GM21515 (cell line): ENCODE data around the gene ERP44.
A peak's percentile ranks its signal among the peaks of the same experiment; 100 is the strongest.
"Not testable (repeated sequence)": the region's sequence is repeated elsewhere in the genome, so short reads cannot be mapped to it uniquely, and the experiment has no call there.

Experiments used
- ATAC-seq: cut with Tn5 transposase; IDR thresholded peaks from one replicate; pipeline ENCODE4 v1.9.1; 2021; ENCODE audit not compliant: unreplicated experiment

The ERP44 gene

DNA sequence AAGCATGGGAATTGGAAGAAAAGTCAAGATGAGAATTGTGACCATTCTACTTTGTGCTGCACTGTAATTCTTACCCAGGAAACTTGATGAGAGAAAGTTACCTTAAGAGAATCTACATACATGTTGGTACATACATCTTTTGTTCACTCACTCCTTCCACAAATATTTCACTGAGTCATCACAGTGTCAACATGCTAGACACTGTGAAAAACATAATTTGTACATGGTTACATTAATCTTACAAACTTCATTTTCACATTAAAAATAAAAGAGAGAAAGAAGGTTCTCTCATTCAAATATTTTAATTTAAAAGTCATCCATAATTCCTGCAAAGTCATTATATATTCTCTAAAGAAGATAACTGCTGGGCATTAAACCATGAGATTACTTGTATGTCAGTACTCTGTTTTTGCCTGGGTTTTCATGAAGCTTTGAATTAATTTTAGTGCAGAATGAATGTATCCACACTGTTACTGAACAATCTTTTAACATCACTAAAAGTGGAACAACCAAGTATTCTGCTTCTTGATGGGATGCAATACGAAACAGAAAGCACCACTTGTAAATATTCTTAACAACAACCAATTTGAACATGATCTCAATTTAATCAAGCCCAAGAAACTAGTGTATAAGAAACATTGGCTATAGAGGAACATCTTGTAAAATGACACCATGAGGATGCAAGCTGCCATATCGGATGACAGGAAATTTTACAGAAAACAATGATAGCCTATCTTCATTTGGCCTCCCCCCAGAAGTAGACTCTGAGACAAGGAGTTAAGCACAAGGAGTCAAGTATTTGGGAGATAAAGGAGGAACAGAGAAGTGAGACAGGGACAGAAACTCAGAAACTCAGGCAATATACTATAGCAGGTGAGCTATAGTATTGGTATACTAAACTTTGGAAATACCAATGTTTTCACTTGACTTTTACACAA lies 28.4 kb downstream of the ERP44 start:
- no peak for ATAC-seq

DNA sequence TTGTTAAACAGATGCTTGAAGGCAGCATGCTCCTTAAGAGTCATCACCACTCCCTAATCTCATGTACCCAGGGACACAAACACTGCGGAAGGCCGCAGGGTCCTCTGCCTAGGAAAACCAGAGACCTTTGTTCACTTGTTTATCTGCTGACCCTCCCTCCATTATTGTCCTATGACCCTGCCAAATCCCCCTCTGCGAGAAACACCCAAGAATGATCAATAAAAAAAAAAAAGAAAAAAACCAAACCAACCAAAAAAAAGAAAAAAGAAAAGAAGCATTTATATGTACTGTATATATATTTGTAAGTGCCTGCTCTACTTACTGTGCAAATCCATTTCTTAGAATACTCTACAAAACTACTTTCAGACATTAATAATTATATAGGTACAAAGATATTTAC lies 29.7 kb downstream of the ERP44 start:
- ATAC-seq, result not testable (repeated sequence)

DNA sequence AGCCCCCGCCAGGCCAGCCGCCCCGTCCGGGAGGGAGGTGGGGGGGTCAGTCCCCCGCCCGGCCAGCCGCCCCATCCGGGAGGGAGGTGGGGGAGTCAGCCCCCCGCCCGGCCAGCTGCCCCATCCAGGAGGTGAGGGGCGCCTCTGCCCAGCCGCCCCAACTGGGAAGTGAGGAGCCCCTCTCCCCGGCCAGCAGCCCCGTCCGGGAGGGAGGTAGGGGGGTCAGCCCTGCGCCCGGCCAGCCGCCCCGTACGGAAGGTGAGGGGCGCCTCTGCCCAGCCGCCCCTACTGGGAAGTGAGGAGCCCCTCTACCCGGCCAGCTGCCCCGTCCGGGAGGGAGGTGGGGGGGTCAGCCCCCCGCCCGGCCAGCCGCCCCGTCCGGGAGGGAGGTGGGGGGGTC lies 30.8 kb downstream of the ERP44 start:
- not testable (repeated sequence) for ATAC-seq

DNA sequence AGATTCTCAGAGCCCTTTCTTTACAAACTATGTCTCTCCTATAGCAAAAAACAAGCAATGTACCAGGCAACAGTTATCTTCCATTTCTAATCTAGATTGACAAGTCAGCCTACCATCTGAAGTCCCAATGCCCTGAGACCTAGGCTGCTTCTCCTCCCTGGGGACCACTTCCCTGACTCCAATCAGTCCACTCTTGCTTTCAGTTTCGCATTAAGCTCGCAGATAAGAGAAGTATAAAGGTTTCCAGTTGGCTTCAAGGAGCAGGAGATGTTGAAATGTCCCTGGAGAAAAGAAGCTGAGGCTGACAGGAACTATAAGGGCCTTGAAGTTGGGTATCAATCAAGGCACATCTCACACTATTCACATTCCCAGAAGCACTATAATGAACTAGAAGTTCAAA lies 32.3 kb downstream of the ERP44 start:
- peak; percentile 67 for ATAC-seq

DNA sequence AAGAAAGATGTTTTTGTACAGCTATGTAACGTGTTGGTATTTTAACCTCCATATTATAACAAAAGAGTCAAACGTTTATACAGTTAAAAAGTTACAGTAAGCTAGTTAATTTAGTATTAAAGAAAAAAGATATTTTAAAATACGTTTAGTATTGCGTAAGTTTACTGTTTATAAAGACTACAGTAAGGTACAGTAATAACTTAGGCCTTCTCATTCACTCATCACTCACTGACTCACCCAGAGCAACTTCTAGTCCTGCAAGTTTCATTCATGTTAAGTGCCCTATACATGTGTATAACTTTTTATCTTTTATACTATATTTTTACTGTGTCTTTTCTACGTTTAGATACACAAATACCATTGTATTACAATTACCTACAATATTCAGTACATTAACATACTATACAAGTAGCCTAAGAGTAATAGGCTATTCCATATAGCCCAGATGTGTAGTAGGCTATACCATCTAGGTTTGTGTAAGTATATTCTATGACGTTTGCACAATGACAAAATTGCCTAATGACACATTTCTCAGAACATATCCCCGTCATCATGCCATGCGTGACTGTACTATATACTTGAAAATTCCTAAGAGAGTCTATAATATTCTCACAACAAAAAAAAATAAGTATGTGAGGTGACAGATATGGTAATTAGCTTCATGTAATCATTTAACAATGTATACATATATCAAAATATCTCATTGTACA lies 33.8 kb downstream of the ERP44 start:
- ATAC-seq, result no peak

DNA sequence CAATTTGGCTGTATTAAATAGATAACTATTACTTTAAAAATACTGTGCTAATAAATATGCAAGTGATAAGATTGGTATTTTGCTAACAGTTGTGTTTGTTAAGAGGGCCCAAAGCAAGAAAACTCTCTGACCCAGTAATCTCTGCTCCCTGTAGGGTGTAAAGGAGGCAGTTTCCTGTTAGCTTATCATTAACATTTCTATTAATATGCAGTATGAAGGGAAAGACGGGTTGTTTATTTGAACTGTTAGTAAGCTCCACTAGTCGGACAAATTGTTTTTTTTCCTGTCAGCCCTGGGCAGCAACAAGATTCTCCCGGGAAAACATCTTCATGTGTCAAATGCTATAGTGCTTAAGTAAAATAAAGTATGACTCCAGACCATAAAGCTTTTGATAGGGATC lies 35.6 kb downstream of the ERP44 start:
- no peak for ATAC-seq

DNA sequence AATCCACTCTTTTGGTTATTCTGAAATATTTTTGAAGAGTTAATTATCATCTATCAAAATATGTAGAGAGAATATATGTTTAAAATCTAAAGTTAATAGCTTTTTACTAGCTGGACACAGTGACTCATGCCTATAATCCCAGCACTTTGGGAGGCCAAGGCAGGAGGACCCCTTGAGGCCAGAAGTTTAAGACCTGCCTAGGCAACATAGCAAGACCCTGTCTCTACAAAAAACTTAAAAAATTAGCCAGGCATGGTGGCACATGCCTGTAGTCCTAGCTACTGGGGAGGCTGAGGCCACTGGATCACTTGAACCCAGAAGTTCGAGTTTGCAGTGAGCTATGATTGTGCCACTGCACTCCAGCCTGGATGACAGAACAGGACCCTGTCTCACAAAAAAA lies 36.1 kb downstream of the ERP44 start:
- not testable (repeated sequence) for ATAC-seq

DNA sequence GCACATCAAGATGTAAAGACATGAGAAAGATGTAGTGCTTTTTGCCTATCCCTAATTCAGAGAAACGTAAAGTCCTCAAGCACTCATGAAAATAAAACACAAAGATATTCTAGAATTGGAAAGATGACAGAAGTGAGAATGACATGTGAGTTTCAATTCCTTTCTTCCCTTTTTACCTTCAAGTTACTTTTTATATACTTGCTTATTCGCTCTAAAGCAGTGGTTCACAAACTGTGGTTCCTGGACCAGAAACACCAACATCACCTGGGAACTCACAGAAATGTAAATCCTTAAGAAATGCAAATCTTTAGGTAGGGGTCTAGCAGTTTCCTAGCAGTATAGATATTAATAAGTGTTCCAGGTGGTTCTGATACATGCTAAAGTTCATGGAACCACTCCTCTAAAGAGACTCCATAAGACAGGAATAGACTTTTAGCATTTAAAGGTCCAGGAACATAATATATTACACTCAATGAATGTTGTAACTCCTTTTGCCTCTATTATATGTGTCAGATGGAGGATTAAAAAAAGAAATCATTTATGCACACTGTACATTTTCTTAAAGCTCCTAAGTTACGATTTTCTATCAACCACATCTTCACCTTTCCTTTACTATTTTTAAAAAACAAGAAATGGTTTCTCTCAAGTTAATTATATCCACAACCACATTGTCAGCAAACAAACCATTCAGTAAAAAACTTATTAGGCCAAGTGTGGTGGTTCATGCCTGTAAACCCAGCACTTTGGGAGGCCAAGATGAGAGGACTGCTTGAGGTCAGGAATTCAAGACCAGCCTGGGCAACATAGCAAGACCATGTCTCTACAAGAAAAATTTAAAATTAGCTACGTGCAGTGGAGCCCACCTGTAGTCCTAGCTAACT lies 39.9 kb downstream of the ERP44 start:
- ATAC-seq, result peak; percentile 80

DNA sequence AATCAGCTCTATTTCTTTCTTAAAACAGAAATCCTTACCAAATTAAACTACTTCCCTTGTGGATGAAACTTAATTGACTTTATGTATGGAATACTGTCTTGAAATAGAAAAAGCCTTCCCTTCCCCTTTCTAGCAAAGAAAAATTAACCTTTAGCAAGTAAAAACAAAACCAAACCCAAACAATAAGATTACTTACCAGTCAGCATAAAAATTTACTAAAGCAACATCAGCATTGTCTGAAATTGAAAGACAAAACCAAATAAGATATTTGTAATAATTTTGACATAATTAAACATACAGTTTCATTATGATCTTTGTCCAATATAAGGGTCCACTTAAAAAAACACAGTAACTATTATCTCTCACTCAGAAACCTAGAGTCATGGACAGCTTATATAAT lies 41.2 kb downstream of the ERP44 start:
- no peak for ATAC-seq

DNA sequence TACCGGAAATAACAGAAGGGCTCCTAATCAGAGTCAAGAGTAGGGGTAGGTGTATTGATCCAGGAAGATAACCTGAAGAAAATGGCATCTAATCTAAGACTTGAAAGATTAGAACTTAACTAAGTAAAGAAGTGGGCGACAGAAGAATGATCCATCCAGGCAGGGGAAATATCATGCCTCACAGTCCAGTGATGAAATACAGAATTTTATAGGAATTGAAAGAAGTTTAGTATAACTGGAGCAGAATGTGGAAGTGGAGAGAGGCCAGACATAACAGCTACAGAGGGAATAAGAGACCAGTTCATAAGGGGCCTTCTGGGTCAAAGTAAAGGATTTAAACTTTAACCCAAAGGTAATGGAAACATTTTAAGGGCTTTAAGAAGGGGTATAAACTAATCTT lies 42.2 kb downstream of the ERP44 start:
- ATAC-seq, result no peak

DNA sequence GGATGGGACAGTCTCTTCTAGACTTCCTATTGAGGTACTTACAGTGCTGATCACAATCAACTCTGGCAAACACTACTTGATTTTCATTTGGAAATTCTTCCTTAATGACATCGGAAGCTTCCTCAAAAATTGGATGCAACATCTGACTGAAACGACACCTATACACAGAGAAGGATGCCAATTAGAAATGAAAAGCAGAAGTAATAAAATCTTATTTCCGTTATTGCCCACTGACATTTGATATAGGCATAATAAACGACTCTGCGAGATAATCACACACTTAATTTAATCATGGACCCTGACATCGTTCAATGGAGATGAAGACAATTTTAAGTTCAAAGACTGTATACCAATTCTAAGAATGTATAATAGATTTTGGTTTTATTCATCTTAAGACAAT lies 46.4 kb downstream of the ERP44 start:
- ATAC-seq, result no peak

DNA sequence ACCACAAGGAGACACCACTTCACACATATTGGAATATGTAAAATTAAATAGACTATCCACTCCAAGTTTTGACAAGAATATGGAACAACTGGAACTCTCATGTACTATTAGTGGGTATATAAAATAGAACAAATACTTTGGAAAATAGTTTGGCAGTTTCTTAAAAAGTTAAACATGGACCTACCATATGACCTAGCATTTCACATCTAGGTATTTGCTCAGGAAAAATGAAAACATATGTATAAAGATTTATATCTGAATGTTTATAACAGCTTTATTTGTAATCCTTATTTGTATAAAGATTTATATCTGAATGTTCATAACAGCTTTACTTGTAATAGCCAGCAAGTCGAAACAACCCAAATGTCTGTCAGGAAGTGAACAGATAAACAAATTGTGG lies 49.2 kb downstream of the ERP44 start:
- no peak for ATAC-seq

DNA sequence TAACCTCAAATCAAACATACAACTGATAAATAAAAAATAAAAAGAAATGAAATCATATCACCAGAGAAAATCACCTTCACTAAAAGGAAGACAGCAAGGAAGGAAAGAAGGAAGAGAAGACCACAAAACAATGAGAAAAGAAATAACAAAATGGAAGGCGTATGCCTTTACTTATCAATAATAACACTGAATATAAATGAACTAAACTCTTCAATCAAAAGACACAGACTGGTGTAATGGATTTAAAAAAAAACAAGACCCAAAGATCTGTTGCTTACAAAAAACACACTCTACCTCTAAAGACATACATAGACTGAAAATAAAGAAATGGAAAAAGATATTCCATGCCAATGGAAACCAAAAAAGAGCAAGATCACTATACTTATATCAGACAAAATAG lies 60.3 kb downstream of the ERP44 start:
- ATAC-seq, result no peak

DNA sequence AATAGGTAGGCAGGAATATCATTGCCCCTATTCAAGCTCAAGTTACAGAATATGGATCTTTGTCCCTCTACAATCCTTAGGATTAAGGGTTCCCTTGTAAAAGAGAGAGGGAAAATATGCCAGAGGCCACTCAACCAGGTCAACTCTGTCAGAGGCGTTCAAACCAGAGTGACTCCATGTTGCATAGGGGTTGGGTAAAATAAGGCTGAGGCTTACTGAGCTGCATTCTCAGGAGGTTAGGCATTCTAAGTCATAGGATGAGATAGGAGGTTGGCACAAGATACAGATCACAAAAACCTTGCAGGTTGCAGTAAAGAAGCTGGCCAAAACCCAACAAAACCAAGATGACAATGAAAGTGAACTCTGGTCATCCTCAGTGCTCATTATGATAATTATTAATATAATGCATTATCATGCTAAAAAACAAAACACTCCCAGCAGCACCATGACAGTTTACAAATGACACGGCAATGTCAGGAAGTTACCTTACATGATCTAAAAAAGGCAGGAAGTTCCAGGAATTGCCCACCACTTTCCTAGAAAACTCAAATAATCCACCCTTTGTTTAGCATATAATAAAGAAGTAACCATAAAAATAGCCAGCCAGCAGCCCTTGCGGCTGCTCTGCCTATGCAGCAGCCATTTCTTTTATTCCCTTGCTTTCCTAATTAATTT lies 64.8 kb downstream of the ERP44 start:
- no peak for ATAC-seq

DNA sequence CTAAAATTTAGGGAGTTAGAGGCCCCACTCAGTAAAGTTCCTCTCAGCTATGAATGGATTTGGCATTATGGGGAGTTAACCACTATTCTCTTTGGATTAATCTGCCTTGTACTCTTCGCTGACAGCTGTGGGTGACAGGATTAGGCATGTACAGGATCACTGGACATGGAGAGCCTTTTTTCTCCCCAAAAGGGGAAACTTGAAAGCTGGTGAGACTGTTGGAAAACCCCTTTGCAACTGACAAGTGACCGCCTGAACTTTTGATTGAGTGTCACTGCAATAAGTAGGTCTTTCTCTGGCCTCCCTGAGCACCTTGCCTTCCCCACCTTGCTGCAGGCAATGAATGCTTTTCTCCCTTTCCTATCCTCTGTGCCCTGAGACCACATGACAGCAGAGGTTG lies 68.3 kb downstream of the ERP44 start:
- ATAC-seq, result no peak

DNA sequence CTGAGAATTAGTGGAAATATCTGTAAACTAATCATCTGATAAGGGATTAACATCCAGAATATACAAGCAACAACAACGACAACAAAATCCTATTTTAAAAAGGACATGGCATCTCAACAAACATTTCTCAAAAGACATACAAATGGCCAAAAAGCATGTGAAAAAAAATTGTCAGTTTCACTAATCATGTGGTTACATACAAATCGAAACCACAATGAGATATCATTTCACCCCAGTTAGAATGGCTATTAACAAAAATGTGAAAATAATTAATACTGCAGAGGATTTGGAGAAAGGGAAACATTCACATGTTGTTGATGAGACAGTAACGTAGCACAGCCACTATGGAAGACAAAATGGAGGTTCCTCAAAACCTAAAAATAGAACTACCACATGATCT lies 69.5 kb downstream of the ERP44 start:
- ATAC-seq, result no peak

DNA sequence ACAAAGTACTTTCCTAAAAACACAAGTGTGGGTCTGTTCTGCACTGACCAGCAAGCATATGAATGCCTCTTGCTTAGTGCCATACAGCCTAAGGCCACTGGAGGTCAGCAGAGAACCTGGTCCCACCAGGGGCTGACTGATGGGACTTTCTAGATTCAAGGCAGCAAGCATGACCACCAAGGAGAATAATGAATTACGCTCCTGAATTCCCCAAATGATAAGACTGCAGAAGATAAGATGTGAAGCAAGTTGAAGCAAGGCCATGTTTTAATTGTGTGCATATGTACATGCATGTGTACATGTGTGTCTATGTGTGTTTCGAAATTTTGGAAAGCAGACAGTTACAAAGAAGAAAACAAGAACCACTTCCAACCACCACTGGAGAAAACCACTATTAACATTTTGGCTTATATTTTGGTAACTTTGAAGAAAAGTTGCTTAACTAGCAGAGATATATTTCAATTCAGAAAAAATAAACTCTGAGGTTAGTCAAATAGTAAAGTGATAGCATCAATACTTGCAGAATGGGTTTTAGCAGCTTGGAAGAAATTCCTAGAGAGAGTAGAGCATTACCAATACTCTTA lies 70.5 kb downstream of the ERP44 start:
- peak; percentile 76 for ATAC-seq

DNA sequence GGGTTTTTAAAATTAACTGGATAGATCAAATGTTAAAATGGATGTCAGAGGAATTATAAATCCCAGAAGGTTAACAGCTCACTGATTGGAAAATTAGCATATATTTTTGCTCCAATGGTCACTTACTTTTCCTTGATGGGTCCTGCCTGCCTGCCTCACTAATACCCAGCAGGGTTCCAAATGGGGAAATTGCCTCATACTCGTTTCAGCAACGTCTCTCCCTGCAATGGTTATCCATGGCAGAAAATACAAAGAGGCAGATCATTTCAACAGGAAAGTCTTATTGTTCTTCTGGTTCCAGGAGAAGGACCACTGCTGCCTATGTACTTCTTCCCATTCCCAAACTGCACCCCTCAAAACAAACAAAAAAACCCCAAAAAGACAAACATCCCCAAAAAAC lies 71.3 kb downstream of the ERP44 start:
- ATAC-seq, result no peak

DNA sequence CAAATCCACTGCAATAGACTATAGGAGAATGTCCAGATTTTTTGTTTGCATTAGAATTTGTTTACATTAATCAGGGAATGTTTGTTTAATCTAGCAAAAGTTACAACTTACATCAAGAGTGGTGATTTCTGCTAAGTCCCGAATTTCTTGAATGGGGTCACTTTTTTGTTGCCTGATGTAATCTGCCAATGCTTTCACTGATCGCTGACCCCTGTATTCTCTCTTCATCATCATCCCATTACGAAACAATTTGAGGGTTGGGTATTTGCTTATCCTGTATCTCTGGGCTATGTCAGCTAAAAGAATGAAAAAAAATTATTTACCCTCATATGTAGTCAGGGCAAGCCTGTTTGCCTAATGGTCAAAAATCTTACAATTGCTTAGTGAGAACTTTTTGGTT lies 76.9 kb downstream of the ERP44 start:
- no peak for ATAC-seq

DNA sequence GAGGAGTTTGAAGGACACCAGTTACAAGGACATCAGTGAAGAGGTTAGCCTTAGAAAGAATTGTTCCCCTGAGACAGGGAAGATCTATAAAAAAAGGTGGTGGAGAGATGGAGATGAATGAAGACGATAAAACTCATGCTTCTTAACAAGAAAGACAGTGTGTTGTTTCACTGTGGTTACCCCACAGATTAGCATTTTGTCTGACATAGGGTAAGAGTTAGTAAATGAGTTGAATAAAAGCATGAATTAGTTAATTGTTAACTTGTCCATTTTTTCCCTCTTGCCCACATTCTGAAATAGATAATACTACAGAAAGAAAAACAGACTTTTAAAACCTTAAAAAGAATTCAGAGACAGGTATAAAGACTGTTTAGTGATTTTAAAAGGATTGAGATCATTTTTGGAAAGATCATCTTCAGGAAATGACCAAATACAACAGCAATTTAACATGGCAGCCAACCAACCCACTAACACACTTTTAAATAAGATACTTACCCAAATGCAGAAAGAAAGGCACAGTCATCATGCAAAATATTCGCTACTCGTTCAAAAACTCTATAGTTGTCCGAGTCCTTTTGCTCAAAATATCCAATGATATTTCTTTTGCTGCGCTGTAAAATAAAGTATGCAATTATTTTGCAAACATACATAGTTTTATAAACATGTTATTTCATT lies 78.5 kb downstream of the ERP44 start:
- no peak for ATAC-seq
